Measurements from ENCODE around the gene OGG1. TPM values are rescaled to one million over a fixed set of nuclear protein-coding genes. Genes with fewer than 3 reads are reported as not detected.
A peak's percentile ranks its signal among the peaks of the same experiment; 100 is the strongest.

The OGG1 gene
- total RNA-seq (10 to 100 TPM in 2 of 9 donors, 1 to 10 TPM in 7; 6.2 to 14.8 (median 8.3) TPM), polyA plus RNA-seq (10 to 100 TPM in 1 of 2 donors, 1 to 10 TPM in 1; 9.8 to 12.2 TPM)
- long read RNA-seq, donor 1, full-length matches to known transcripts = 5 of 8 reads
- long read RNA-seq, donor 1, partial matches to known transcripts = 1 of 8 reads
- long read RNA-seq, donor 1, other reads (novel, unspliced or antisense) = 2 of 8 reads
- long read RNA-seq, donor 2, transcript OGG1-203 (7 exons, 2,220 nt) = major isoform, 11 of 34 reads
- long read RNA-seq, donor 2, transcript OGG1-206 (5 exons, 1,950 nt) = minor isoform, 6 of 34 reads
- long read RNA-seq, donor 2, transcript OGG1-205 (7 exons, 1,744 nt) = minor isoform, 6 of 34 reads
- long read RNA-seq, donor 2, partial matches to known transcripts = 0 of 34 reads
- long read RNA-seq, donor 2, other reads (novel, unspliced or antisense) = 7 of 34 reads
- long read RNA-seq, donor 3, partial matches to known transcripts = 1 of 11 reads
- long read RNA-seq, donor 3, other reads (novel, unspliced or antisense) = 0 of 11 reads

GRCh38 chr3:9749645-9750555 lies at the start of gene OGG1:
Gene OGG1 (plus strand): TSS chr3:9749952. CDS start chr3:9750287, 335 bp downstream.
- intact Hi-C loops (cut with DNase I) = loop anchor here in 8 of 10 donors (1.0 to 10.0 kb wide), 9 partner anchors 19 to 245 kb away; partner anchors contain the start of genes BRPF1 (in 5 of the 8), TADA3 (in 3 of the 8), ARPC4 (in 2 of the 8) and CAMK1 (in 1 of the 8)
- no peaks in the 10 kb centered on the region for H3K27me3 ChIP-seq
- no peaks in the 10 kb centered on the region for H3K9me3 ChIP-seq
- H3K4me1 ChIP-seq = peaks cover 4 to 37% (median 23%) of the 10 kb centered on the region in 12 donors
- 0 to 1% (median 0%) methylated on average over 45 to 60 of the region's 60 CpGs for WGBS, 4 donors
- peak in 1 of 2 donors; percentile 72 for TF ChIP-seq POLR2A (IDR thresholded peaks at IDR 0.05)
- TF ChIP-seq CTCF (IDR thresholded peaks at IDR 0.05) = peak in 5 of 12 donors; percentile 18 to 44 (median 22)
- DNase-seq = peak; percentile 98 to 99 (median 99)
- peak within 1 kb of the TSS; percentile 71 to 97 (median 90) for H3K27ac ChIP-seq
- ATAC-seq = peak; percentile 98
- H3K36me3 ChIP-seq = peaks cover 0 to 65% (median 58%) of the 10 kb centered on the region in 9 donors
- H3K4me3 ChIP-seq = peak within 1 kb of the TSS; percentile 33 to 81 (median 65)

- Histone ChIP-seq H3K4me1 (peaks cover 0 to 27% (median 15%) of the 10 kb centered on the region in 12 donors), H3K9me3 (no peaks in the 10 kb centered on the region), H3K4me3 (no peak overlapping the region), H3K27ac (no peak overlapping the region), H3K27me3 (peaks cover 0 to 18% (median 6%) of the 10 kb centered on the region in 9 donors), H3K36me3 (peaks cover 0 to 75% (median 72%) of the 10 kb centered on the region in 9 donors)
- intact Hi-C loops (cut with DNase I) = no loop called here
- DNase-seq = no peak
- TF ChIP-seq POLR2A (IDR thresholded peaks at IDR 0.05) (no peak), CTCF (IDR thresholded peaks at IDR 0.05) (no peak)
- WGBS, 4 donors = 83 to 95% (median 91%) methylated on average over 2 of the region's 2 CpGs
- ATAC-seq = no peak
These were observed 49.2 kb upstream of the OGG1 start for GRCh38 chr3:9700536-9700935.

- H3K36me3 ChIP-seq = peaks cover 0 to 71% (median 67%) of the 10 kb centered on the region in 9 donors
- DNase-seq (no peak), ATAC-seq (no peak)
- no peak overlapping the region for H3K27ac ChIP-seq
- peaks cover 0 to 27% (median 15%) of the 10 kb centered on the region in 12 donors for H3K4me1 ChIP-seq
- intact Hi-C loops (cut with DNase I) = no loop called here
- H3K4me3 ChIP-seq = no peak overlapping the region
- WGBS, 4 donors = 86 to 90% (median 87%) methylated on average over 7 of the region's 7 CpGs
- TF ChIP-seq CTCF (IDR thresholded peaks at IDR 0.05) (no peak), POLR2A (IDR thresholded peaks at IDR 0.05) (no peak)
- peaks cover 0 to 20% (median 6%) of the 10 kb centered on the region in 9 donors for H3K27me3 ChIP-seq
- no peaks in the 10 kb centered on the region for H3K9me3 ChIP-seq
These were observed 48.7 kb upstream of the OGG1 start for GRCh38 chr3:9701006-9701405.
